ENCODE data around the gene APOE.

The APOE gene

DNA sequence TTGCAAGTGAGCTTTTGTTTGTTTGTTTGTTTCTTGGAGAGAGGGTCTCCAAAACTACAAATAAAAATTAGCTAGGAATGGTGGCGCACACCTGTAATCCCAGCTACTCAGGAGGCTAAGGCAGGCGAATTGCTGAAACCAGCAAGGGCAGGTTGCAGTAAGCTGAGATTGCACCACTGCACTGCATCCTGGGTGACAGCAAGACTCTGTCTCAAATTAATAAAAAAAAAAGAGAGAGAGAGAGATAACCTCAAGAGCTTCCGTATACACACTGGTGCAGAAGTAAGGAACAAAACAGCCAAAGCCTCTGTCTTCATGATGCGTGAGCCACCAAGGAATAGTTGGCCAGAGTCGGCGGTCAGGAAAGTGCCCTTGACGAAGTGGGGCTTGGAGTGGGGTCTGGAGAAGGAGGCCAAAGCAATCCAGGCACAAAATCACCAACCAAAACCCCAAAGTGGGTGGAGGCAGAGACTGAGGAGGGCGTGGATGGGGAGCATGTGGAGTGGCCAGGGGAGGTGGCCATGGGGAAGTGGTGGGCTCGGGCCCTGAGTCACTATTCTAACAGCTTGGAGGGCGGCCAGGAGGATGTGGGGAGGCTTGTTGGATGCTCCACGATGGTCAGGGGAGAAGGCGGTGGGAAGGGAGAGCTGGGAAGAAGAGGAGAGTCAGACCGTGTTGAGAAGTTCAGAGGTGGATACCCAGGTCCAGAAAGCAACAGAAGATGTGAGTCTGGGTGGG, 35.7 kb upstream of the APOE start:
- TF ChIP-seq, protein P1, sequence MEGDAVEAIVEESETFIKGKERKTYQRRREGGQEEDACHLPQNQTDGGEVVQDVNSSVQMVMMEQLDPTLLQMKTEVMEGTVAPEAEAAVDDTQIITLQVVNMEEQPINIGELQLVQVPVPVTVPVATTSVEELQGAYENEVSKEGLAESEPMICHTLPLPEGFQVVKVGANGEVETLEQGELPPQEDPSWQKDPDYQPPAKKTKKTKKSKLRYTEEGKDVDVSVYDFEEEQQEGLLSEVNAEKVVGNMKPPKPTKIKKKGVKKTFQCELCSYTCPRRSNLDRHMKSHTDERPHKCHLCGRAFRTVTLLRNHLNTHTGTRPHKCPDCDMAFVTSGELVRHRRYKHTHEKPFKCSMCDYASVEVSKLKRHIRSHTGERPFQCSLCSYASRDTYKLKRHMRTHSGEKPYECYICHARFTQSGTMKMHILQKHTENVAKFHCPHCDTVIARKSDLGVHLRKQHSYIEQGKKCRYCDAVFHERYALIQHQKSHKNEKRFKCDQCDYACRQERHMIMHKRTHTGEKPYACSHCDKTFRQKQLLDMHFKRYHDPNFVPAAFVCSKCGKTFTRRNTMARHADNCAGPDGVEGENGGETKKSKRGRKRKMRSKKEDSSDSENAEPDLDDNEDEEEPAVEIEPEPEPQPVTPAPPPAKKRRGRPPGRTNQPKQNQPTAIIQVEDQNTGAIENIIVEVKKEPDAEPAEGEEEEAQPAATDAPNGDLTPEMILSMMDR (IDR thresholded peaks at IDR 0.05), result no peak

GRCh38 chr19:44871809-44872208, 33.8 kb upstream of the APOE start:
- TF ChIP-seq, protein P1 (IDR thresholded peaks at IDR 0.05), result no peak

DNA sequence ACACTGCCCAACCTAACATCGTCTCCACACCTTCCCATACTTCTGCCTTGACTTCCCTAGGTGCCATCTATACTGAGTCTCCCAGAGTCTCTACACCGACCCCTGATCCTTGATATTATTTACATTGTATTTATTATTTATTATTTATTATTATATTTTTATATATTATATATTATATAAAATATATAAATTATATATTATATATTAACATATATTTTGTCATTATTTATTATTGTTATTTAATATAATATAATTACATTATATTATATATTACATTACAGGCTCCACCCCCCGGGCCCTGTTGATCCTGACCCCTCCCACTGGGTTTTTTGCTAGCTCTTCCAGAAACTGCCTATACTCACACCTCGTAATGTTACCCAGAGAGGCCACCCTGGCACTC, 32.9 kb upstream of the APOE start:
- TF ChIP-seq, protein P1 (IDR thresholded peaks at IDR 0.05), result no peak

DNA sequence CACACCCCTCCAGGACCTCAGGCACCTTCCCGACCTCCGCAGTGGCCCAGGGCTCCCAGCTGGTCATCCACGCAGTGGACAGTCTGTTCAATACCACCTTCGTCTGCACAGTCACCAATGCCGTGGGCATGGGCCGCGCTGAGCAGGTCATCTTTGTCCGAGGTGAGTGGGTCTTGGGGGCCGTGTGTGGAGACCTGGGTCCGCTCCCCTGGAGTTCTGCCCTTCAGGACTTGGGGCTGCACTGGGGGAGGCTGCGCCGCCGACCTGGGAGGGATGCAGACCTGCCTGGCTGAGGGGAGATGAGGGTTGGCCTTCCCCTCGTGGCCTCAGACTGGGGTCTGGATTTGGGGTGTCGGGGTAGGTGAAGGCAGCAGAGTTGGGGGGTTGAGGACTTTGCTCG, 31.3 kb upstream of the APOE start:
- TF ChIP-seq, protein P1 (IDR thresholded peaks at IDR 0.05), result no peak

DNA sequence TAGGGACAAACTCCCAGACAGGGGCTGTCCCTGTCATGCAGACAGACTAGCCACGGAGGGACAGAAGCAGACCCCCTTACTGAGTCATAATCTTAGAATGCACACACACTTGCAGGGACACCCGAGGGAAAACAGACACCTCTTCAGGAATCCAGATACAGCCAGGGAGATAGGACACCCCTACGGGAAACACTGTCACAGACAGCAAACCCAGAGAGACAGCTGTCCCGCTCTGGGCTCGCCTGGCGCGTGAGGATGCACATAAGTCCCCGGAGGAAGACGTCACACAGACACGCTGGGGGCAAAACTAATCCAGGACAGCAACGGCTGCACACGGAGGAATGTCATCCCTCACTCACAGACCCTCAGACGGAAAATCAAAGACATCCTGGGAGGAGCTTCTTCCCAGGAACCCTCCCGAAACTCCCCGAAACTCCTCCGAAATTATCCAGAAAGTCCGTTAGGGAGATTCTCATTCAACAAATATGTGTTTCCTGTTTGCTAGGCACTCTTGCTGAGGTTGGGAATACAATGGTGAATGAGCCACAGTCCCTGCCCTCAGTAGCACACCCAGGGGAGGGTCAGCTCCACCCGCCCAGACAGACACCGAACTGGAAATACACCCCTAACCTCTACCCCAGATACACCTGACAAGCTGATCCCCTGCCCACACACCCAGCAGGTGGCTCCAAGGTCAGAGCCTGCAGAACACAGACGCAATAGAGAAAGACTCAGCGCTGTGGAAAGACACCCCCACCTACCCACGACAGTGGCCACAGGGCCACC, 29.7 kb upstream of the APOE start:
- TF ChIP-seq, protein P1 (IDR thresholded peaks at IDR 0.05), result no peak

DNA sequence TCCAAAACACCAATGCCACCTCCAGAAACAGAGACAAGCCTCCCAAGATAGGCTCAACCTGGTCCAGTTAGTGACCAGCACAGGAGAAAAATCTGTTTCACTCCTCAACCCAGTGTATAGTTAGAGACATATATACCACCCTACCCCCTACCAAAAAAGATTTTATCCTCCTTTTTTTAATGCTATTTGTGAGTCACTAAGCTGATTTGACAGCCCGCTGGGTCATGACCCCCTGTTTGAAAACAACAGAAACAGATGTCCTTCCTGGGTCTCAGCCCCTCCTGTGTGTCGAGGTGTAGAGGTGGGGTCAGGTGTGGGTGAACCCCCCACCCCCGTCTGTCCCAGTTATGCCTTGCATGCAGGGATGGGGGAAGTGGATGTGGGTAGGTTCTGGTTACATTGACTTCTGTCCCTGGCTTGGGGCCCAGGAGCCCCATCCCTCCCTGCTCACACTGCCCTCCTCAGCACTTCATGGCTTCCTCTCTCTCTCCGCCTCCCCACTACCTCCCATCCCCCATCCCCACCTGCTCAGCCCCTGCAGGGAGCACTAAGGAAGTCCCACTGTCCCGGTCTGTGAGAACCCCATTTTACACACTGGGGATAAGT, 28.6 kb upstream of the APOE start:
- TF ChIP-seq, protein P1 (IDR thresholded peaks at IDR 0.05), result no peak

GRCh38 chr19:44878120-44878865, 27.3 kb upstream of the APOE start:
- TF ChIP-seq, protein P1 (IDR thresholded peaks at IDR 0.05), result no peak

All from LNCAP (cell line).